IPS DF 6.9 (cell line): ENCODE results near the gene CNTN5.

Source experiments
- DNase-seq: peaks from one replicate; pipeline ENCODE4 v3.0.0-alpha.2; 2013; ENCODE audit warnings: low read depth, low spot score
- H3K27ac ChIP-seq: one replicate; pipeline ENCODE4 v1.5.1; 2013; ENCODE audit warnings: low read length, control low read depth
- H3K27me3 ChIP-seq: 2 replicates; pipeline ENCODE4 v1.6.1; 2013; ENCODE audit warnings: mild to moderate bottlenecking, low read length; ENCODE audit not compliant: control insufficient read depth, insufficient read depth
- H3K36me3 ChIP-seq: 2 replicates; pipeline ENCODE4 v1.6.1; 2013; ENCODE audit warnings: low read length; ENCODE audit not compliant: control insufficient read depth, insufficient read depth
- H3K4me1 ChIP-seq: 2 replicates; pipeline ENCODE4 v1.6.1; 2013; ENCODE audit warnings: low read length; ENCODE audit not compliant: control insufficient read depth, insufficient read depth
- H3K4me3 ChIP-seq: 2 replicates; pipeline ENCODE4 v1.5.1; 2013; ENCODE audit warnings: mild to moderate bottlenecking, low read length
- H3K9me3 ChIP-seq: 2 replicates; pipeline ENCODE4 v1.6.1; 2013; ENCODE audit warnings: low read length, inconsistent platforms; ENCODE audit not compliant: control insufficient read depth, insufficient read depth
- WGBS: extraction: QIAGEN DNeasy Blood & Tissue Kit; methylation state at CpG from one replicate; pipeline ENCODE4 v1.1.7; 2013; ENCODE audit warnings: mixed read lengths, missing lambda C conversion rate; ENCODE audit not compliant: insufficient read length, insufficient coverage; 5-methylcytosine and 5-hydroxymethylcytosine counted together

Gene CNTN5

GRCh38 chr11:99320769-99321290 lies 300.1 kb downstream of the CNTN5 start:
- WGBS, result no CpG with 5 or more reads among the region's 4 CpGs
- no peaks in the 10 kb centered on the region for H3K9me3 ChIP-seq

DNA sequence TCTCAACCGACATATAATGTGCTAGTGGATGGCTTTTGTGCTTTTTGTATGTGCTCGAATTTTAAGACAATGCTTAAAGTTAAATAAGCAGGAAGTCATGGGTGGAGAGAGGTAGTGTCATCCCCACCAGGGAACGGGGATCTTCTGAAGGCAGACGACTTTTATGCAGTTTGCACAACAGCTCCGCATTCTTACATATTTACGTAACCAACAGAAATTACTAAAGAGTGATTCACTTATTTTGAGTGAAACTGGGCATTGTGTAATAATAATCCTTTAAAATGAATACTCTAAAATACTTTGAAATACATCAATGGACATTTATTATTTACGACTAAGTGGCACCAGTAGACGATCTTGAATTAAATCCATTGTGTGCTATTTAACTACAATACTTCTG lies 305.1 kb downstream of the CNTN5 start:
- H3K9me3 ChIP-seq, result no peaks in the 10 kb centered on the region
- WGBS, result no CpG with 5 or more reads among the region's 8 CpGs
- no peaks in the 10 kb centered on the region for H3K36me3 ChIP-seq
- no peak overlapping the region for H3K4me3 ChIP-seq
- no peak for DNase-seq
- no peak overlapping the region for H3K27ac ChIP-seq
- H3K27me3 ChIP-seq, result no peaks in the 10 kb centered on the region
- H3K4me1 ChIP-seq, result no peaks in the 10 kb centered on the region

More at GRCh38 chr11:99320769-99321290, 300.1 kb downstream of the CNTN5 start:
- Histone ChIP-seq H3K27me3 (no peaks in the 10 kb centered on the region), H3K4me1 (no peaks in the 10 kb centered on the region), H3K36me3 (no peaks in the 10 kb centered on the region), H3K4me3 (no peak overlapping the region), H3K27ac (no peak overlapping the region)
- DNase-seq, result no peak

DNA sequence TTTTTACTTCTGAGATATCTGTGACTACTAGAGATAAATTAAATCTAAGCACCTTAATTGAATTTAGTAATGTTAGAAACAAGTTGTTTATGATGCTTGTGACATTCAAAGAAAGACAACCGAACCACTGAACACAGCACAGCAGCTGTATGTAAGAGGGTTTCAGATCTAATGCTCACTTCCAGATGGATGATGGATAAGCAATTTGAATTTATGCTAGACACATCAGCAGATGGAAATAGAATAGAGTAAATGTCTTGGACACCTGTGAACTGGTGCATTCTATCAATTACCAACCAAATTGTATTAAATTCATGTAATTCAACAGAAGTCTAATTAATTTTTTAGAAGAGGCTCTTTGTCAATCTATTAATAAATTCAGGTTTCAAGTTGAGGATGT lies 306.3 kb downstream of the CNTN5 start:
- no peak overlapping the region for H3K27ac ChIP-seq
- no peaks in the 10 kb centered on the region for H3K36me3 ChIP-seq
- WGBS, result no CpG with 5 or more reads among the region's 1 CpG
- no peak for DNase-seq
- no peaks in the 10 kb centered on the region for H3K27me3 ChIP-seq
- no peak overlapping the region for H3K4me3 ChIP-seq
- no peaks in the 10 kb centered on the region for H3K9me3 ChIP-seq
- H3K4me1 ChIP-seq, result no peaks in the 10 kb centered on the region

DNA sequence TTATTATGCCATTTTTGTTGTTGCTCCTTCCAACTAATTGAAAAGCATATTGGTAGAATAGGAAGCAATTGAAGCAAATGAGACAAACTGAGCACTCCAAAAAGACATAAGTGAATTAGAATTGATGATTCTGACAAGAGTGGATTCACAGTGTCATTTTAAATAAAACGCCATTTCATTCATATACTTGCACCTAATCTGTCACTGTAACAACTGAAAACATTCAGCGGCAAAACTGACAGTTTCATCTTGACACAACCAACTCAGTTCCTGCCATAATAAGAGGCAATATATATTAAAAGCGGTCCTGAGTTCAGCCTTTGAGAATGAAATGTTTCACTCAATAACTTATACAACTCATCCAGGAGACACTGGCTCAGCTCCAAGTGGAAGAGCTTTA lies 306.8 kb downstream of the CNTN5 start:
- no peaks in the 10 kb centered on the region for H3K36me3 ChIP-seq
- H3K27ac ChIP-seq, result no peak overlapping the region
- H3K27me3 ChIP-seq, result no peaks in the 10 kb centered on the region
- no peak overlapping the region for H3K4me3 ChIP-seq
- no peak for DNase-seq
- no peaks in the 10 kb centered on the region for H3K9me3 ChIP-seq
- WGBS, result no CpG with 5 or more reads among the region's 3 CpGs
- H3K4me1 ChIP-seq, result no peaks in the 10 kb centered on the region

DNA sequence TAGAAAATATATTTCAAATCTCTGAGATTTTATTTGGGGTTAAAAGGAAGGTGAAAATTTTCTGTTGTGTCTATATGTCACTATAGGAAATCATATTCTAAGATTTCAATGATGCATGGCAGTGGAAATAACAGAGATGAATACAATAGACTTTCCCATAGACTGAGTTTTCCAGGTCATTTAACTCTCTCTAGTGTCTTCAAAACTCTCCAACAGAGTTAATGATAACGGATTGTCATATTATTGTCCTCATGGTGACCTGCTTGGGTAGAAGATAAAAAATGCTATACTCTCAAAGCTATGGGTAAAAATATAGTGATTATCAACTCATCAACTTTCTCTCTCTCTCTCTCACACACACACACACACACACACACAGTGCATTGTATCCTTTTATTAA lies 312.9 kb downstream of the CNTN5 start:
- no peak overlapping the region for H3K4me3 ChIP-seq
- WGBS, result no CpG with 5 or more reads among the region's 1 CpG

GRCh38 chr11:99343117-99343516 lies 322.4 kb downstream of the CNTN5 start:
- Histone ChIP-seq H3K4me1 (no peaks in the 10 kb centered on the region), H3K27me3 (no peaks in the 10 kb centered on the region), H3K36me3 (no peaks in the 10 kb centered on the region), H3K4me3 (no peak overlapping the region), H3K27ac (no peak overlapping the region), H3K9me3 (no peaks in the 10 kb centered on the region)
- no CpG with 5 or more reads among the region's 2 CpGs for WGBS
- no peak for DNase-seq

More for the DNA sequence above, 312.9 kb downstream of the CNTN5 start:
- Histone ChIP-seq H3K27ac (no peak overlapping the region), H3K36me3 (no peaks in the 10 kb centered on the region), H3K9me3 (no peaks in the 10 kb centered on the region), H3K27me3 (no peaks in the 10 kb centered on the region), H3K4me1 (no peaks in the 10 kb centered on the region)
- no peak for DNase-seq

- H3K4me3 ChIP-seq, result no peak overlapping the region
- H3K36me3 ChIP-seq, result no peaks in the 10 kb centered on the region
- H3K27me3 ChIP-seq, result no peaks in the 10 kb centered on the region
- H3K4me1 ChIP-seq, result 0 out of 2 replicates have a peak, but pooled peaks cover 1% of the 10 kb centered on the region
- DNase-seq, result no peak
- no CpG with 5 or more reads among the region's 5 CpGs for WGBS
- H3K27ac ChIP-seq, result no peak overlapping the region
- no peaks in the 10 kb centered on the region for H3K9me3 ChIP-seq
Measured at GRCh38 chr11:99349151-99349673, 328.5 kb downstream of the CNTN5 start.

DNA sequence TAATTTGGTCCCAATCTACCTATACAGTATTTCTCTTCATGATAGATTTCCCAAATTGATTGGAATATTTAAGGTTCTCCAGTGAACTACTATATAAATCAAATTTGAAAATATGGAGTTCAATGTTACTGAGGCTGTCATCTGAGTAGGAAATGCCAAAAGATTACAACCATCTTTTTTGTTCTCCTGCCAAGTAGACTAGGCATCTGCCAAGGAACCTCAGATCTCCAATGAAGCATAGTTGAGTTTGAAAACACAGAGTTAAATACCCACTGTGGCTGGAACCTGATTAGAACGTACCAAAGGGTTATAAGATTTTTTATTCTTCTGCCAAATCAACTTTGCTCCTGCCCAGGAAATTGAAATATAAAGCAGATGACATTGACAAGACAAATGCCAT lies 330.9 kb downstream of the CNTN5 start:
- no peak overlapping the region for H3K4me3 ChIP-seq
- no peaks in the 10 kb centered on the region for H3K36me3 ChIP-seq
- no peak for DNase-seq
- 0 out of 2 replicates have a peak, but pooled peaks cover 1% of the 10 kb centered on the region for H3K4me1 ChIP-seq
- no peaks in the 10 kb centered on the region for H3K9me3 ChIP-seq
- H3K27ac ChIP-seq, result no peak overlapping the region
- WGBS, result no CpG with 5 or more reads among the region's 1 CpG
- H3K27me3 ChIP-seq, result no peaks in the 10 kb centered on the region

DNA sequence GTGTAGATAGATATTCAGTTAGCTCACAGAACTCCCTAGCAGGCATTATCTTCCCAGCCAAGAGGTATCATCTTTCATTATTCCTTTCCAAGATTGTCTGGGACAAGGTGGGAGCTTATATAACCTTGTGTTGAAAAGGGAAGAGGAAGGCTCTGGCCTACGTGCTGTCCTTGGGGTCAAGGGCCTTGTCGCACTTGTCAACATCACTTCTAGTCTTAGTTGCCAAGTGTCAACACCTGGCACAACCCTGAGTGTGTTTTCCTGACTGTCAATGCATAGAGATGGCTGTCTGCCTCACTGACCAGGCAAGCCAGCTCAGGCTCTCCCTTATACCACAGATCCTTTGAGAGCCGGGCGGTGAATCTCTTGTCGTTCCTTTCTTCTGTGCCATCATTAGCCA lies 331.9 kb downstream of the CNTN5 start:
- no peak overlapping the region for H3K4me3 ChIP-seq
- WGBS, result no CpG with 5 or more reads among the region's 5 CpGs
- H3K36me3 ChIP-seq, result no peaks in the 10 kb centered on the region
- no peaks in the 10 kb centered on the region for H3K9me3 ChIP-seq
- 0 out of 2 replicates have a peak, but pooled peaks cover 1% of the 10 kb centered on the region for H3K4me1 ChIP-seq
- no peak overlapping the region for H3K27ac ChIP-seq
- H3K27me3 ChIP-seq, result no peaks in the 10 kb centered on the region
- no peak for DNase-seq

DNA sequence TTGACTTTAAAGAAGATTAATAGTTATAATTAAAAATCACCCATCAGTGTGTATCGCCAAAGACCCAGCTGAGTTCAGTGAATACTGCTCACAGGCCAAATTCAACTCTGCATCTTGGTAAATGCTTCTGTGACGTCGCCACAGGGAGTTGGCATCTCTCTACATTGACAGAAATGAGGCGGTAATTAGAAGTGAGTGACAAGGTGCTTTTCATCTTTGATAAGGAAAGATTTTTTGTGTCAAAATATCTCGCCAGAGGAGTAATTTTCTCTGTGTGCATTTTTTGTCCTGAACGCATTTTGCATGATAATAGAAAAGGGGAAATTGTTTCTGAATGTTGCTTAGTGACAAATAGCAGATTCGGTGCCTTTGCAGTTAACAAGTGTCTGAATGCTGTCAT lies 345.8 kb downstream of the CNTN5 start:
- WGBS, result no CpG with 5 or more reads among the region's 7 CpGs
- Histone ChIP-seq H3K36me3 (no peaks in the 10 kb centered on the region), H3K9me3 (no peaks in the 10 kb centered on the region), H3K4me3 (no peak overlapping the region), H3K27ac (no peak overlapping the region), H3K4me1 (no peaks in the 10 kb centered on the region), H3K27me3 (no peaks in the 10 kb centered on the region)
- DNase-seq, result no peak

DNA sequence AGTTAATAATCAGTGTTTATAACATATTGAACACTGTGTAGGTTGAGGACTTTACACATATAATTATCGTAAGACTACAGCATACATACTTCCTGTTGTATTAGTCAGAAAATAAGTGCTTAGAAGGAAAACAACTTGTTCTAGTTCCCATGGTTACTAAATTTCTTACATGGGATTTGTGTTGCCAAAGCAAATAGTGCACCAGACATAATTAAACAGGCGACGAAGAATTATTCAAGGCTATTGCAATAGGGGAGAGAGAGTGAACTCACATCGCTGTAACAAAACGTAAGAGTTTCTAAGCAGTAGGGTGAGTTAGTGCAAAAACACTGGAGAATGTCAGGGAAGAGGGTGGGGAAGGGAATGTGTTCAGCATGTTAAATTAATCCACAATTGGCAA lies 347.8 kb downstream of the CNTN5 start:
- no CpG with 5 or more reads among the region's 5 CpGs for WGBS
- H3K4me1 ChIP-seq, result no peaks in the 10 kb centered on the region
- no peaks in the 10 kb centered on the region for H3K9me3 ChIP-seq
- no peak for DNase-seq
- no peak overlapping the region for H3K27ac ChIP-seq
- no peaks in the 10 kb centered on the region for H3K36me3 ChIP-seq
- H3K27me3 ChIP-seq, result no peaks in the 10 kb centered on the region
- no peak overlapping the region for H3K4me3 ChIP-seq
